DOHH2 (cell line): ENCODE measurements around the gene NPM1.

ENCODE experiments used
- CTCF ChIP-seq: fragments of 200-600 bp; sonication (generic); IDR thresholded peaks from one replicate; pipeline ENCODE4 v1.5.1; 2014; ENCODE audit warnings: antibody characterized with exemption, mild to moderate bottlenecking, low read depth, low read length; ENCODE audit not compliant: poor library complexity, severe bottlenecking
- EZH2phosphoT487 ChIP-seq: fragments of 200-600 bp; sonication (generic); IDR thresholded peaks from 2 replicates; pipeline ENCODE4 v1.6.1; 2017; ENCODE audit warnings: borderline replicate concordance, mild to moderate bottlenecking, antibody characterized with exemption, low read length, moderate library complexity, mixed read lengths

GRCh38 chr5:171421331-171422262, 33.9 kb downstream of the NPM1 start:
- no peak for TF ChIP-seq CTCF
- no peak for TF ChIP-seq EZH2phosphoT487
